ENCODE results near the gene CD3E. TPM values are rescaled to one million over a fixed set of nuclear protein-coding genes. Genes with fewer than 3 reads are reported as not detected.

The CD3E gene
- polyA plus RNA-seq, 10 donors = 0.20 to 26.8 (median 0.59) TPM

Other genes starting within 250 kb of the CD3E start
- 1 to 10 TPM in 1 of 10 donors, under 1 TPM in 9; 0.04 to 1.3 (median 0.14) TPM for gene TMPRSS4, start 227.7 kb upstream of the CD3E start, polyA plus RNA-seq (ENCODE audit: insufficient read length in 10 of 10)
- under 1 TPM in 7 of 10 donors, not detected in 3; 0.05 to 0.28 (median 0.17) TPM for gene SMIM35, start 217.8 kb upstream of the CD3E start, polyA plus RNA-seq (ENCODE audit: insufficient read length in 10 of 10)
- gene SCN4B, start 151.9 kb upstream of the CD3E start, polyA plus RNA-seq (ENCODE audit: insufficient read length in 10 of 10) = 1 to 10 TPM; 2.2 to 6.1 (median 3.4) TPM
- 1 to 10 TPM; 2.5 to 7.0 (median 5.0) TPM for gene SCN2B, start 128.1 kb upstream of the CD3E start, polyA plus RNA-seq (ENCODE audit: insufficient read length in 10 of 10)
- gene JAML, start 79.7 kb upstream of the CD3E start, polyA plus RNA-seq (ENCODE audit: insufficient read length in 10 of 10) = 1 to 10 TPM; 1.4 to 6.4 (median 3.0) TPM
- gene MPZL3, start 52.4 kb upstream of the CD3E start, polyA plus RNA-seq (ENCODE audit: insufficient read length in 10 of 10) = 1 to 10 TPM in 3 of 10 donors, under 1 TPM in 7; 0.42 to 1.3 (median 0.72) TPM
- 1 to 10 TPM in 8 of 10 donors, under 1 TPM in 2; 0.71 to 9.6 (median 1.6) TPM for gene MPZL2, start 40.4 kb upstream of the CD3E start, polyA plus RNA-seq (ENCODE audit: insufficient read length in 10 of 10)
- 10 to 100 TPM in 1 of 10 donors, 1 to 10 TPM in 1, under 1 TPM in 2, not detected in 6; 0.29 to 16.5 (median 1.5) TPM for gene CD3D, start 38.0 kb downstream of the CD3E start, polyA plus RNA-seq (ENCODE audit: insufficient read length in 10 of 10)
- gene CD3G, start 39.6 kb downstream of the CD3E start, polyA plus RNA-seq (ENCODE audit: insufficient read length in 10 of 10) = 1 to 10 TPM in 2 of 10 donors, under 1 TPM in 7, not detected in 1; 0.14 to 5.4 (median 0.31) TPM
- gene UBE4A, start 54.9 kb downstream of the CD3E start, polyA plus RNA-seq (ENCODE audit: insufficient read length in 10 of 10) = 10 to 100 TPM; 16.4 to 28.0 (median 23.8) TPM
- gene ATP5MG, start 96.9 kb downstream of the CD3E start, polyA plus RNA-seq (ENCODE audit: insufficient read length in 10 of 10) = 100 to 1,000 TPM; 318 to 455 (median 363) TPM
- 10 to 100 TPM; 22.6 to 34.0 (median 28.4) TPM for gene KMT2A, start 131.8 kb downstream of the CD3E start, polyA plus RNA-seq (ENCODE audit: insufficient read length in 10 of 10)
- gene TTC36, start 222.7 kb downstream of the CD3E start, polyA plus RNA-seq (ENCODE audit: insufficient read length in 10 of 10) = 1 to 10 TPM in 9 of 10 donors, under 1 TPM in 1; 0.64 to 2.3 (median 1.8) TPM
- 10 to 100 TPM; 14.1 to 22.2 (median 16.3) TPM for gene TMEM25, start 226.5 kb downstream of the CD3E start, polyA plus RNA-seq (ENCODE audit: insufficient read length in 10 of 10)